AG04450 (cell line): ENCODE measurements around the gene KMT2D. TPM values are rescaled to one million over a fixed set of nuclear protein-coding genes. Genes with fewer than 3 reads are reported as not detected.

Source experiments
- CTCF ChIA-PET: fragments of 300-600, 350-600 bp; formaldehyde crosslinking; extraction: SDS; loops from one replicate; lab custom pipeline; 2022; ENCODE audit warnings: antibody characterized with exemption, inconsistent platforms; lab: Charles Lee
- POLR2A ChIA-PET: fragments of 350-600 bp; formaldehyde crosslinking; extraction: SDS; loops from one replicate; lab custom pipeline; 2021; ENCODE audit warnings: antibody characterized with exemption, inconsistent platforms; lab: Yijun Ruan, JAX
- DNase-seq: peaks from one replicate; pipeline ENCODE4 v3.0.0-alpha.2; 2011; ENCODE audit warnings: low read depth, low spot score
- H3K27ac ChIP-seq: one replicate; pipeline ENCODE4 v1.5.1; 2012; ENCODE audit warnings: low read depth, low read length, control low read depth
- H3K27me3 ChIP-seq: one replicate; pipeline ENCODE4 v1.6.0; 2012; ENCODE audit warnings: low read length; ENCODE audit not compliant: control insufficient read depth, insufficient read depth
- H3K4me3 ChIP-seq: 2 replicates; pipeline ENCODE4 v1.5.1; 2011; ENCODE audit warnings: mild to moderate bottlenecking, low read depth, low read length, control low read depth
- H3K9me3 ChIP-seq: 2 replicates; pipeline ENCODE4 v1.5.1; 2012; ENCODE audit warnings: low read length; ENCODE audit not compliant: control insufficient read depth, insufficient read depth
- polyA plus RNA-seq: library from polyadenylated mRNA; depleted of rRNA; stranded (reverse); fragments of >200 nt; gene quantifications from 2 replicates; pipeline ENCODE4 v1.2.3, GENCODE V29; 2011
- TF ChIP-seq, protein P1 (sequence below): IDR thresholded peaks from 2 replicates; pipeline ENCODE4 v1.5.1; 2011; ENCODE audit warnings: low read depth, low read length, control low read depth, inconsistent platforms

KMT2D gene
- polyA plus RNA-seq, 1 experiment: 8.9 TPM

GRCh38 chr12:49105504-49106084 is 45.0 kb upstream of the KMT2D start:
- H3K4me3 ChIP-seq: no peak overlapping the region
- no peaks in the 10 kb centered on the region; the same call in 1 of the 2 replicates for H3K9me3 ChIP-seq
- ChIA-PET POLR2A (interaction anchor here (0.6 to 0.7 kb wide), 2 partner anchors 57 to 128 kb away, joined by 3 to 4 read pairs; no protein-coding TSS in a partner anchor), CTCF (interaction anchor here (0.8 to 12.2 kb wide), 5 partner anchors 9 to 42 kb away, joined by 3 to 125 read pairs (median 5); no protein-coding TSS in a partner anchor)
- TF ChIP-seq, protein P1, sequence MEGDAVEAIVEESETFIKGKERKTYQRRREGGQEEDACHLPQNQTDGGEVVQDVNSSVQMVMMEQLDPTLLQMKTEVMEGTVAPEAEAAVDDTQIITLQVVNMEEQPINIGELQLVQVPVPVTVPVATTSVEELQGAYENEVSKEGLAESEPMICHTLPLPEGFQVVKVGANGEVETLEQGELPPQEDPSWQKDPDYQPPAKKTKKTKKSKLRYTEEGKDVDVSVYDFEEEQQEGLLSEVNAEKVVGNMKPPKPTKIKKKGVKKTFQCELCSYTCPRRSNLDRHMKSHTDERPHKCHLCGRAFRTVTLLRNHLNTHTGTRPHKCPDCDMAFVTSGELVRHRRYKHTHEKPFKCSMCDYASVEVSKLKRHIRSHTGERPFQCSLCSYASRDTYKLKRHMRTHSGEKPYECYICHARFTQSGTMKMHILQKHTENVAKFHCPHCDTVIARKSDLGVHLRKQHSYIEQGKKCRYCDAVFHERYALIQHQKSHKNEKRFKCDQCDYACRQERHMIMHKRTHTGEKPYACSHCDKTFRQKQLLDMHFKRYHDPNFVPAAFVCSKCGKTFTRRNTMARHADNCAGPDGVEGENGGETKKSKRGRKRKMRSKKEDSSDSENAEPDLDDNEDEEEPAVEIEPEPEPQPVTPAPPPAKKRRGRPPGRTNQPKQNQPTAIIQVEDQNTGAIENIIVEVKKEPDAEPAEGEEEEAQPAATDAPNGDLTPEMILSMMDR: no peak
- no peaks in the 10 kb centered on the region for H3K27me3 ChIP-seq
- no peak overlapping the region for H3K27ac ChIP-seq
- no peak for DNase-seq

DNA sequence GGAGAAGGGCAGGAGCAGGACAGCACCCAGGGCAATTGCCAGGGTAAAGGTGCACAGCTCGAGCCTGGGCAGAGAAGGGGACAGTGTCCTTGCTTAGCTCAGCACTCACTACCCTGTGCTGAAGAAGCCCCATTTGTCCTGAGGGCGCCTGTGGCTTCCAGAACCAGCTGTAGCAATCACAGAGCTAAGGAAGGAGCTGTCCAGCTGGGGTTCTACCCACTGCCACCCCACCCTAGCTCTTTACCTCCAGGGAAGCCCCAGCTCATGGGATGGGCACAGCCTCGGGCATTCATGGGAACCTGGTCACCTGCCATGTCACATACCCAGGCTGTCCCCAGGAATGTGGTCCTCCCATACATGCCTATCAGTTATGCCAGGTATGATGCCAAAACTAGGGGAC is 44.2 kb upstream of the KMT2D start:
- CTCF ChIA-PET: interaction anchor here (0.8 to 12.2 kb wide), 5 partner anchors 9 to 42 kb away, joined by 3 to 125 read pairs (median 5); no protein-coding TSS in a partner anchor
- Histone ChIP-seq H3K27me3 (no peaks in the 10 kb centered on the region), H3K27ac (no peak overlapping the region), H3K4me3 (no peak overlapping the region), H3K9me3 (no peaks in the 10 kb centered on the region)
- TF ChIP-seq, protein P1: no peak
- no peak for DNase-seq
- POLR2A ChIA-PET: no interaction called here

- Histone ChIP-seq H3K4me3 (no peak overlapping the region), H3K9me3 (no peaks in the 10 kb centered on the region), H3K27ac (no peak overlapping the region), H3K27me3 (no peaks in the 10 kb centered on the region)
- CTCF ChIA-PET: interaction anchor here (0.7 to 4.3 kb wide), 9 partner anchors 8 to 36 kb away, joined by 3 to 66 read pairs (median 4); partner anchors contain the start of genes LMBR1L and TUBA1B
- TF ChIP-seq, protein P1: no peak
- no peak for DNase-seq
- POLR2A ChIA-PET: no interaction called here
These were observed 39.8 kb upstream of the KMT2D start for GRCh38 chr12:49100380-49100779.

- ChIA-PET CTCF (interaction anchor here (0.6 to 4.3 kb wide), 9 partner anchors 9 to 249 kb away, joined by 3 to 66 read pairs (median 6); partner anchors contain the start of gene LMBR1L), POLR2A (interaction anchor here (1.9 kb wide), 1 partner anchor 32 kb away, joined by 6 read pairs; the partner anchor contains the start of gene TUBA1B)
- Histone ChIP-seq H3K9me3 (no peaks in the 10 kb centered on the region), H3K27me3 (peaks cover 3% of the 10 kb centered on the region), H3K4me3 (no peak overlapping the region), H3K27ac (no peak overlapping the region)
- TF ChIP-seq, protein P1: no peak
- no peak for DNase-seq
These were observed 38.1 kb upstream of the KMT2D start for GRCh38 chr12:49098703-49099102.

DNA sequence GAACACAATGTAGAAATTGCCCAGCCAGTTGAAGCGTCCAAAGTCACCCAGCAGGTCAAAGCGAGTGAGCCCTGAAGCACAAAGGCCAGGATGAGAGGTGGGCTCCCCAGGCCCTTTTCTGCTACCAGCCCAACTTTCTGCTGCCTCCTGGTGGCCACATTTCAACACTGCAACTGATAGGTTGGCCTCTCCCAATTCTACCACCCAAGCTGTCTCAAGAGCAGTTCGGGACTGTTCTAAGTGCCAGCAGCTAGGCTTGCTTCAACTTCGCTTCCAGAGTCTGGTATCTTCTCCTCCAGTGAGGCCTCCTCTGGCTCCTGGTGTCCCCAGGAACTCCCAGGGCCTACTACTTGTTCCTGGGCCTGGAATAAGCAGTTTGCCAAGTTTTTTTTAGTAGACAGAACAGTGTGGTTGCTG is 37.4 kb upstream of the KMT2D start:
- TF ChIP-seq, protein P1: peak; percentile 81
- Histone ChIP-seq H3K27ac (no peak overlapping the region), H3K27me3 (peaks cover 5% of the 10 kb centered on the region), H3K9me3 (no peaks in the 10 kb centered on the region), H3K4me3 (no peak overlapping the region)
- ChIA-PET POLR2A (interaction anchor here (1.1 to 1.9 kb wide), 2 partner anchors 12 to 33 kb away, joined by 3 to 6 read pairs; partner anchors contain the start of gene TUBA1B), CTCF (interaction anchor here (0.6 to 4.3 kb wide), 9 partner anchors 9 to 250 kb away, joined by 3 to 66 read pairs (median 6); partner anchors contain the start of gene LMBR1L)
- no peak for DNase-seq
